Activated CD8-positive, alpha-beta T cell treated with anti-CD3 and anti-CD28 coated beads, Interleukin-2, amount 10 ng/mL, durations not matched to agents 7 days and 5 days (primary cell): ENCODE measurements around the gene ATP10B. TPM values are rescaled to one million over a fixed set of nuclear protein-coding genes. Genes with fewer than 3 reads are reported as not detected.

ENCODE experiments used
- ATAC-seq: fragments of 150-1000 bp; cut with Tn5 transposase; one replicate; pipeline ENCODE4 v1.10.0; 2021; ENCODE audit warnings: moderate library complexity
- CTCF ChIA-PET: fragments of 350-600 bp; sonication (Branson Sonifier 250); formaldehyde crosslinking; loops from one replicate; lab custom pipeline; 2021; ENCODE audit warnings: antibody characterized with exemption; lab: Charles Lee
- POLR2A ChIA-PET: fragments of 350-600 bp; sonication (Branson Sonifier 250); formaldehyde crosslinking; loops from one replicate; lab custom pipeline; 2021; ENCODE audit warnings: antibody characterized with exemption; lab: Charles Lee
- DNase-seq: peaks from one replicate; pipeline ENCODE4 v3.0.0-alpha.2; 2020
- H3K27ac Mint-ChIP-seq: one replicate; pipeline ENCODE4 v1.8.0; 2021; ENCODE audit warnings: mild to moderate bottlenecking, mixed read lengths
- H3K27me3 Mint-ChIP-seq: one replicate; pipeline ENCODE4 v1.8.0; 2021; ENCODE audit warnings: low read depth, mixed read lengths
- H3K36me3 Mint-ChIP-seq: one replicate; pipeline ENCODE4 v1.8.0; 2021; ENCODE audit warnings: low read depth, mixed read lengths
- H3K4me1 Mint-ChIP-seq: one replicate; pipeline ENCODE4 v1.8.0; 2021; ENCODE audit warnings: low read depth, mixed read lengths
- H3K4me3 Mint-ChIP-seq: one replicate; pipeline ENCODE4 v1.8.0; 2021; ENCODE audit warnings: mild to moderate bottlenecking, mixed read lengths
- H3K9me3 Mint-ChIP-seq: one replicate; pipeline ENCODE4 v1.8.0; 2022; ENCODE audit warnings: mixed read lengths; ENCODE audit not compliant: insufficient read depth
- total RNA-seq, 2 experiments: library from RNA; stranded (reverse); gene quantifications; one replicate each; pipeline ENCODE4 v1.2.3, GENCODE V29; 2021

ATP10B gene
- total RNA-seq, 2 experiments from 2014 or later: not detected

GRCh38 chr5:160660132-160660531, 191.9 kb downstream of the ATP10B start:
- CTCF ChIA-PET: no interaction called here
- Mint-ChIP-seq H3K4me3 (no peak overlapping the region), H3K36me3 (no peaks in the 10 kb centered on the region), H3K4me1 (peaks cover 16% of the 10 kb centered on the region), H3K27ac (no peak overlapping the region), H3K27me3 (peaks cover 5% of the 10 kb centered on the region), H3K9me3 (no peaks in the 10 kb centered on the region)
- no peak for ATAC-seq
- no peak for DNase-seq
- POLR2A ChIA-PET: no interaction called here

- H3K27ac Mint-ChIP-seq: peak overlapping the region; percentile 47
- ATAC-seq: no peak
- no peak overlapping the region for H3K4me3 Mint-ChIP-seq
- DNase-seq: no peak
- H3K27me3 Mint-ChIP-seq: peaks cover 2% of the 10 kb centered on the region
- no peaks in the 10 kb centered on the region for H3K36me3 Mint-ChIP-seq
- H3K9me3 Mint-ChIP-seq: no peaks in the 10 kb centered on the region
- POLR2A ChIA-PET: interaction anchor here (0.6 kb wide), 1 partner anchor 137 kb away, joined by 4 read pairs; no protein-coding TSS in a partner anchor
- CTCF ChIA-PET: no interaction called here
- peaks cover 16% of the 10 kb centered on the region for H3K4me1 Mint-ChIP-seq
Observed at GRCh38 chr5:160657622-160658458, 194.2 kb downstream of the ATP10B start.

DNA sequence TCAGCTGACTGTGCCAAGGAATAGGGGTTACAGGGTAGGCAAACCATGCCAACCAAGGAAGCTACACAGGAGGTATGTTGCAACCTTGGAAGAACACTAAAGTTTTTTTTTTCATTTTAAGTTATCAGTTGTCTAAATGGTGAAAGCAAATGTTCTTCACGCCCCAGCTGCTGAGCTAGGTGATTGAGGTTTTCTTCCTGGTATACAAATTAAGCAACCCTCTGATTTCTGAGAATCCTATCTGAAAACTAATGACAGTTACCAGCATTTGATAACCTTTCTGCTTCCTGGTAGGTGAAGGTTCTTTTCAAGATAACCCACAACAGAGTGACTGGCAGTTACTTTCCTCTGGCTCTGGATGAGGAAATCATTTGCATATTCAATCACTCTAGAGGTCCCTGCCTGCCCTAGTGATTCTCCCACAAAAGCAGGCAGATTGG, 194.9 kb downstream of the ATP10B start:
- peak; percentile 72 for ATAC-seq

DNA sequence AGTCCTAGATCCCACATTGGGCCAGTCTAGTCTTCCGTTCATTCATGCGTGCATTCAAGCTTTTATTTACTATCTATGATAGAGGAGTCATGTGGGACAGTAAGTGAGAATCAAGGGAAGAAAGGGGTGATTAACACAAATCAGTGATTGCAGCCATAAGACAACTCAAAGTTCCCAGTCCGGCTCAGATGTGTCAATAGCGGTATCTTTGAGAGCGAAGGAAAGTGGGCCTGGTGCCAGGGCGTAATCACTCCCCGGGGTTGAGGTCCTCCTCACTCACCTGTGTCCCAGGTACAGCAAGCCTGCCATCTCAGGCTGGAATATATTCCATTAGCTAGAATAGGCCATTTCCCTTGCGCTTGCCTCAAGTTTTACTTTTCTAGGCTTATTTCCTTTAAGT, 196.3 kb downstream of the ATP10B start:
- Mint-ChIP-seq H3K4me1 (peaks cover 16% of the 10 kb centered on the region), H3K9me3 (no peaks in the 10 kb centered on the region), H3K27me3 (peaks cover 4% of the 10 kb centered on the region), H3K4me3 (no peak overlapping the region), H3K36me3 (no peaks in the 10 kb centered on the region), H3K27ac (no peak overlapping the region)
- DNase-seq (no peak), ATAC-seq (no peak)
- ChIA-PET POLR2A (no interaction called here), CTCF (no interaction called here)

More for the DNA sequence above, 194.9 kb downstream of the ATP10B start:
- ChIA-PET CTCF (interaction anchor here (0.7 kb wide), 1 partner anchor 37 kb away, joined by 4 read pairs; no protein-coding TSS in a partner anchor), POLR2A (no interaction called here)
- H3K4me3 Mint-ChIP-seq: no peak overlapping the region
- peaks cover 2% of the 10 kb centered on the region for H3K27me3 Mint-ChIP-seq
- H3K36me3 Mint-ChIP-seq: no peaks in the 10 kb centered on the region
- H3K27ac Mint-ChIP-seq: peak overlapping the region; percentile 47
- no peak for DNase-seq
- no peaks in the 10 kb centered on the region for H3K9me3 Mint-ChIP-seq
- H3K4me1 Mint-ChIP-seq: peaks cover 16% of the 10 kb centered on the region

GRCh38 chr5:160651692-160652645, 200.0 kb downstream of the ATP10B start:
- DNase-seq: no peak

DNA sequence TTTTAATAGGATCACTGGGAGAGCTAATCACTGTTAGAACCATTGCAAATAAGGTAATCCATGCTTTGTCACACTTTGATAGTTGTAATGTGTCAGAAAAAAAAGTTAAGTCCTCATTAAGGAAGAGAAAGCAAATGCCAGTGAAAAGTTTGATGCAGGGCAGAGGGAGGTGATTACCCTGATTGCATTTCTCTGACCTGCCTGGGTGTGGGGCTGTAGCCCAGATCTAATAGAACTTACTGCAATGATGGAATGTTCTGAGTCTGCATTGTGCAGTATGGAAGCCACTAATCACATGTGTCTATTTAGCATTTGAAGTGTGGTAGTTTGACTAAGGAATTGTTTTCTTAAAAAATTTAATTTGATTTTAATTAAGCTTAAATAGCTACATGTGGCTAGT, 202.7 kb downstream of the ATP10B start:
- H3K27me3 Mint-ChIP-seq: peaks cover 4% of the 10 kb centered on the region
- POLR2A ChIA-PET: no interaction called here
- H3K4me1 Mint-ChIP-seq: no peaks in the 10 kb centered on the region
- no peak for DNase-seq
- no peaks in the 10 kb centered on the region for H3K9me3 Mint-ChIP-seq
- H3K27ac Mint-ChIP-seq: no peak overlapping the region
- CTCF ChIA-PET: no interaction called here
- no peaks in the 10 kb centered on the region for H3K36me3 Mint-ChIP-seq
- H3K4me3 Mint-ChIP-seq: no peak overlapping the region
- ATAC-seq: no peak

More at GRCh38 chr5:160651692-160652645, 200.0 kb downstream of the ATP10B start:
- Mint-ChIP-seq H3K27me3 (peaks cover 4% of the 10 kb centered on the region), H3K36me3 (no peaks in the 10 kb centered on the region), H3K4me3 (no peak overlapping the region), H3K27ac (no peak overlapping the region), H3K4me1 (peaks cover 4% of the 10 kb centered on the region), H3K9me3 (no peaks in the 10 kb centered on the region)
- POLR2A ChIA-PET: interaction anchor here (0.6 kb wide), 1 partner anchor 818 kb away, joined by 3 read pairs; no protein-coding TSS in a partner anchor
- no peak for ATAC-seq
- CTCF ChIA-PET: interaction anchor here (0.9 kb wide), 1 partner anchor 214 kb away, joined by 3 read pairs; no protein-coding TSS in a partner anchor

DNA sequence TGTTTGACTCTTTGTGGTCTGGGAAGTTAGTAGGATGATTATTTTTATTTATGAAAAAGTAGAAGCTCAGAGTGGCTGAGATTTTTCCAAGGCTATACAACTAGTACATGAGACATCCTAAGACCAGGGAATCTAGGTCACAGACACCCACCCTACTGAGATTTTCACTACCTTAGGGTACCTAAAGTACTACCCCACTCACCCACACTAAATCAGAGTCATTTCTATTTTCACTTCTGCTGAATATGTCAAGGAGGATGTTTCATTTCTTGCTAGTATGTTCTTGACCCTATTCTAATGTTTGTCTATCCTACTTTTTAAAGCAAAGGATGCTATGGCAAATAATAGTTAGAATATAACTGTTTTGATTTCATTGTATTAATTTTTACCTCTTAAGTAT, 206.0 kb downstream of the ATP10B start:
- H3K27ac Mint-ChIP-seq: no peak overlapping the region

DNA sequence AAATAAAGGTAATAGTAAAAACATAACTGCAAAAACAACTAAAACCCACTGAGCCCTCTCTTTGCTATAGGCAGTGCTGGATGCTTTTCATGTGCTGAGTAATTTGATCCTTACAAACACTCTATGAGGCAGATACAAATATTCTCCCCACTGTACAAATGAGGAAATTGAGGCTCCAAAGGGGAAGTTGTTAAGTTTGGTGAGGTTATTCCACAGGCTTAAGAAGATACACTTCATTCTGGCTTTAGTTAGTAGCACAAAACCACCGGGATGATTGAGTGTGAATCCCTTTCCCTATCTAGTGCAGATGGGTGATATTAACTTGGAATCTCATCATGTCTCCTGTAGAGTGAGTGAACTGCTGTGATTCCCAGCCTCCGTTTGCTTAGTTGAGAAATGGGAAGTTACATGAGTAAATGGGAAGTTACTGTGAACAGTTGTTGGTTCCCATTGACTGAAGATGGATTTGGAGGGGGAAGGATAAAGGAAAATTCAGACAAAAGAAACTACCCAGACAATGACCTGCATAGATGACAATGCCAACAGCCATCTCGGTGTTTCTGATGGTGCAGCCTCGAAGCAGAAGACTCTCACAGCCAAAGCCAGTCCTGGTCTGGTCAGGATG, 208.3 kb downstream of the ATP10B start:
- POLR2A ChIA-PET: no interaction called here
- H3K4me1 Mint-ChIP-seq: no peaks in the 10 kb centered on the region

More for the DNA sequence above, 206.0 kb downstream of the ATP10B start:
- ChIA-PET POLR2A (no interaction called here), CTCF (interaction anchor here (1.0 kb wide), 1 partner anchor 208 kb away, joined by 3 read pairs; no protein-coding TSS in a partner anchor)
- Mint-ChIP-seq H3K27me3 (no peaks in the 10 kb centered on the region), H3K36me3 (no peaks in the 10 kb centered on the region), H3K4me1 (no peaks in the 10 kb centered on the region), H3K9me3 (no peaks in the 10 kb centered on the region), H3K4me3 (no peak overlapping the region)
- DNase-seq (no peak), ATAC-seq (no peak)

GRCh38 chr5:160641405-160641804, 210.6 kb downstream of the ATP10B start:
- ChIA-PET CTCF (no interaction called here), POLR2A (no interaction called here)
- no peak for ATAC-seq

More for the DNA sequence above, 208.3 kb downstream of the ATP10B start:
- DNase-seq (no peak), ATAC-seq (no peak)
- H3K9me3 Mint-ChIP-seq: no peaks in the 10 kb centered on the region
- H3K27me3 Mint-ChIP-seq: no peaks in the 10 kb centered on the region
- CTCF ChIA-PET: no interaction called here
- H3K4me3 Mint-ChIP-seq: no peak overlapping the region
- no peak overlapping the region for H3K27ac Mint-ChIP-seq
- no peaks in the 10 kb centered on the region for H3K36me3 Mint-ChIP-seq

DNA sequence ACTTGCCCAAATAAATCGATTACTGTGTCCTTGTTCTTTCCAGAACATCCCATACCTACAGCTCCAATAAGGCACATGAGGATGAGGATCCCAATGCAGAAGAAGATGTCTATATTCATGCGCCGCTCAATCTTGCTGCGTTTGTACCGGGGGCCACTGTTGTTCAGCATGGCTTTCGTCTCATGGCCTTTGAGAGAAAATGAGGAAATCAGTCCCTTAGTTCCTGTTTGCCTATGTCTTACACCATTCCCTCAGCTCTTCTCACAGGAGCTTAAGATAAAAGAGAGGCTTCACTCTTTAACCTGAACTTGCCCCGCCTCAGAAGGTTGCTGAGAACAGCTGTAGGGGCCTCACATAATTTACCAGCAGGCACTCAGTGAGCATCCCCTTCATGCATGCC, 211.6 kb downstream of the ATP10B start:
- no peaks in the 10 kb centered on the region for H3K27me3 Mint-ChIP-seq
- no peak overlapping the region for H3K27ac Mint-ChIP-seq
- H3K36me3 Mint-ChIP-seq: no peaks in the 10 kb centered on the region
- ChIA-PET CTCF (no interaction called here), POLR2A (no interaction called here)
- DNase-seq (no peak), ATAC-seq (no peak)
- no peaks in the 10 kb centered on the region for H3K4me1 Mint-ChIP-seq
- H3K4me3 Mint-ChIP-seq: no peak overlapping the region
- H3K9me3 Mint-ChIP-seq: no peaks in the 10 kb centered on the region

More at GRCh38 chr5:160641405-160641804, 210.6 kb downstream of the ATP10B start:
- no peak for DNase-seq
- Mint-ChIP-seq H3K4me1 (no peaks in the 10 kb centered on the region), H3K4me3 (no peak overlapping the region), H3K9me3 (no peaks in the 10 kb centered on the region), H3K27ac (no peak overlapping the region), H3K36me3 (no peaks in the 10 kb centered on the region), H3K27me3 (no peaks in the 10 kb centered on the region)

- CTCF ChIA-PET: no interaction called here
- Mint-ChIP-seq H3K9me3 (no peaks in the 10 kb centered on the region), H3K36me3 (no peaks in the 10 kb centered on the region), H3K4me3 (no peak overlapping the region), H3K4me1 (no peaks in the 10 kb centered on the region), H3K27me3 (no peaks in the 10 kb centered on the region), H3K27ac (no peak overlapping the region)
- no peak for ATAC-seq
- no peak for DNase-seq
- POLR2A ChIA-PET: no interaction called here
Observed at GRCh38 chr5:160638161-160638742, 213.8 kb downstream of the ATP10B start.
